Endothelial cell of umbilical vein (primary cell): ENCODE data around the gene CELF5. TPM values are rescaled to one million over a fixed set of nuclear protein-coding genes. Genes with fewer than 3 reads are reported as not detected.
A peak's percentile ranks its signal among the peaks of the same experiment; 100 is the strongest.

Experiments
- BruUV-seq: library from RNA; stranded (reverse); fragments of 400-500 nt; replicated peaks from 2 replicates; lab custom pipeline; 2021; lab: Mats Ljungman, UMichigan
- CTCF ChIA-PET: fragments of 300-600, 350-600 bp; sonication (Branson Sonifier 250); formaldehyde crosslinking; loops from one replicate; lab custom pipeline; 2021; ENCODE audit warnings: antibody characterized with exemption, inconsistent platforms; lab: Charles Lee
- POLR2A ChIA-PET: fragments of 300-600, 350-600 bp; sonication (Branson Sonifier 250); formaldehyde crosslinking; loops from one replicate; lab custom pipeline; 2021; ENCODE audit warnings: antibody characterized with exemption, inconsistent platforms; lab: Charles Lee
- DNase-seq: peaks from one replicate; pipeline ENCODE4 v3.0.0-alpha.2; 2011; ENCODE audit warnings: low read depth, low spot score
- FAIRE-seq: peaks from 2 replicates; lab custom pipeline; 2011; peaks lifted over from hg19 to GRCh38; lab: Jason Lieb, UNC
- H2AFZ ChIP-seq: 2 replicates; pipeline ENCODE4 v1.6.0; 2012; ENCODE audit warnings: low read depth, low read length, control low read depth, inconsistent platforms
- H3K27ac ChIP-seq: 2 replicates; pipeline ENCODE4 v1.5.1; 2011; ENCODE audit warnings: low read depth, mild to moderate bottlenecking, control low read depth, low read length, moderate library complexity; ENCODE audit not compliant: insufficient read depth
- H3K27me3 ChIP-seq, 2 experiments: 2 replicates each; pipeline versions ENCODE4 v1.6.0 to v1.6.1; 2011; ENCODE audit warnings: low read length in 2 of 2, mixed read lengths in 1 of 2; ENCODE audit not compliant: control insufficient read depth in 2 of 2, insufficient read depth in 2 of 2
- H3K36me3 ChIP-seq, 2 experiments: 2 replicates in 1 of 2; 3 replicates in 1 of 2; pipeline ENCODE4 v1.5.1; 2011; ENCODE audit warnings: low read length in 2 of 2, mild to moderate bottlenecking in 1 of 2, moderate library complexity in 1 of 2; ENCODE audit not compliant: control insufficient read depth in 2 of 2, insufficient read depth in 2 of 2; ENCODE audit errors: extremely low read depth in 1 of 2
- H3K4me1 ChIP-seq: 3 replicates; pipeline ENCODE4 v1.5.1; 2011; ENCODE audit warnings: mild to moderate bottlenecking, low read length; ENCODE audit not compliant: control insufficient read depth, insufficient read depth; ENCODE audit errors: extremely low read depth
- H3K4me2 ChIP-seq: 2 replicates; pipeline ENCODE4 v1.6.1; 2011; ENCODE audit warnings: low read length, control low read depth, mixed read lengths; ENCODE audit not compliant: insufficient read depth
- H3K4me3 ChIP-seq, 3 experiments: fragments of 200-600 bp in 1 of 3; sonication (generic), shearing (Covaris generic) in 1 of 3; replicated peaks in 1 of 3; 2 replicates each; pipeline ENCODE4 v1.5.1; 2011 to 2016; ENCODE audit warnings: control low read depth in 3 of 3, low read length in 3 of 3, mild to moderate bottlenecking in 2 of 3, inconsistent platforms in 1 of 3, low read depth in 1 of 3, moderate library complexity in 1 of 3; ENCODE audit not compliant: insufficient read depth in 1 of 3
- H3K79me2 ChIP-seq: 2 replicates; pipeline ENCODE4 v1.6.0; 2012; ENCODE audit warnings: low read length, inconsistent platforms; ENCODE audit not compliant: control insufficient read depth, insufficient read depth
- H3K9ac ChIP-seq: replicated peaks from 2 replicates; pipeline ENCODE3; 2011; ENCODE audit warnings: low read length, control low read depth; ENCODE audit not compliant: insufficient read depth; ENCODE audit errors: extremely low read depth
- H3K9me1 ChIP-seq: replicated peaks from 3 replicates; pipeline ENCODE4 v1.6.0; 2011; ENCODE audit warnings: mild to moderate bottlenecking, low read length; ENCODE audit not compliant: control insufficient read depth, insufficient read depth; ENCODE audit errors: extremely low read depth
- H3K9me3 ChIP-seq: replicated peaks from 2 replicates; pipeline ENCODE4 v1.5.1; 2012; ENCODE audit warnings: low read length, inconsistent platforms; ENCODE audit not compliant: control insufficient read depth, insufficient read depth
- H4K20me1 ChIP-seq: replicated peaks from 2 replicates; pipeline ENCODE3; 2011; ENCODE audit warnings: mild to moderate bottlenecking, low read length; ENCODE audit not compliant: control insufficient read depth, insufficient read depth; ENCODE audit errors: extremely low read depth
- EZH2 ChIP-seq: IDR thresholded peaks from 2 replicates; pipeline ENCODE4 v1.6.1; 2012; ENCODE audit warnings: borderline replicate concordance, low read depth, mild to moderate bottlenecking, moderate library complexity, low read length, inconsistent platforms; ENCODE audit not compliant: severe bottlenecking
- FOS ChIP-seq: IDR thresholded peaks from 2 replicates; pipeline ENCODE4 v1.6.1; 2011; ENCODE audit warnings: mild to moderate bottlenecking, low read length, moderate library complexity, borderline replicate concordance; ENCODE audit not compliant: insufficient read depth
- GATA2 ChIP-seq: IDR thresholded peaks from 2 replicates; pipeline ENCODE4 v1.7.0; 2011; ENCODE audit warnings: low read depth, mild to moderate bottlenecking, moderate library complexity, mixed read lengths, low read length; ENCODE audit not compliant: insufficient read length, insufficient read depth
- JUN ChIP-seq: IDR thresholded peaks from 2 replicates; pipeline ENCODE4 v1.6.1; 2011; ENCODE audit warnings: borderline replicate concordance, low read depth; ENCODE audit not compliant: insufficient read length, insufficient read depth
- MYC ChIP-seq: IDR thresholded peaks from one replicate; pipeline ENCODE4 v1.6.1; 2011; ENCODE audit warnings: mild to moderate bottlenecking, low read depth, low read length
- POLR2A ChIP-seq: IDR thresholded peaks from 2 replicates; pipeline ENCODE4 v1.6.1; 2012; ENCODE audit warnings: low read depth, mild to moderate bottlenecking, control low read depth, low read length
- POLR2AphosphoS5 ChIP-seq: IDR thresholded peaks from 2 replicates; pipeline ENCODE4 v1.6.1; 2012; ENCODE audit warnings: low read depth, mild to moderate bottlenecking, control low read depth, low read length, moderate library complexity; ENCODE audit not compliant: insufficient read depth
- dilution Hi-C: fragments of 300-500 bp; cut with MboI; formaldehyde crosslinking; loops from one replicate; pipeline ENCODE4 v1.15.0; 2019; ENCODE audit warnings: low sequenced_read_pairs; ENCODE audit not compliant: extremely low pct_ligation_motif_present
- intact Hi-C: fragments of 100-400 bp; cut with micrococcal nuclease; formaldehyde crosslinking; loops from one replicate; pipeline ENCODE4 v1.10.0; 2022
- polyA plus RNA-seq, 4 experiments: library from polyadenylated mRNA; depleted of rRNA in 3 of 4; stranded (reverse) in 3 of 4; unstranded in 1 of 4; fragments of >200 nt; gene quantifications; 2 replicates each; pipeline versions ENCODE4 v1.2.1 to v1.2.3, GENCODE V29; 2011 to 2012; ENCODE audit warnings: missing spikeins in 1 of 4
- total RNA-seq: library from RNA; stranded (reverse); gene quantifications from 2 replicates; pipeline ENCODE4 v1.2.3, GENCODE V29; 2021
- TF ChIP-seq, protein P1 (sequence below), 2 donors: IDR thresholded peaks; 1 replicate in 1 of 2; 2 replicates in 1 of 2; pipeline ENCODE4 v1.5.1; 2011; ENCODE audit warnings: low read length in 2 of 2, mild to moderate bottlenecking in 2 of 2, moderate library complexity in 2 of 2, control low read depth in 1 of 2, inconsistent platforms in 1 of 2, low read depth in 1 of 2; ENCODE audit not compliant: insufficient read depth in 1 of 2; ENCODE audit errors: extremely low read depth in 1 of 2
- TF ChIP-seq, protein P2 (sequence below): IDR thresholded peaks from 2 replicates; pipeline ENCODE4 v1.6.1; 2011; ENCODE audit not compliant: insufficient read depth, insufficient read length

CELF5 gene
- total and polyA plus RNA-seq, 2 donors (not counting 3 experiments of a cell fraction or from before 2014, with no cell fraction given), result not detected

DNA sequence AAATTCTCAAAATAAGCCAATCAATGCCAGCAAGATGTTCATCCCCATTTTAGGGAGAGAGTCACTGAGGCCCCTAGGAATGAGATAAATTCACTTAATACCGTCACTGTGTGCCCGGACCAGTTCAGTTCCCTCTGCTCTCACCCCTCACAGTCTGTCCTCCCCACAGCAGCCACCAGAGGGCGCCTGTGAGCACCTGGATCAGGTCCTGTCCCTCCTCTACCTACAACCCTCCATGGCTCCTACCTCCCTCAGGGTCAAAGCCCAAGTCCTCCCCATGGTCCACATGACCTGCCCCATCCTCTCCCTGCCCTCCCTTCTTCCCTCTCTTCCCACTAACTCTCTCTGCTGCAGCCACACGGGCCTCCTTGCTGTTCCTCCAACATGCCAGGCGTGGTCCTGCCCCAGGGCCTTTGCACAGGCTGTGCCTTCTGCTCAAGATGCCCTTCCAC is 100.0 kb downstream of the CELF5 start:
- DNase-seq (peak; percentile 30), FAIRE-seq (no peak)
- CTCF ChIA-PET, result interaction anchor here (1.5 to 5.0 kb wide), 6 partner anchors 19 to 162 kb away, joined by 7 to 79 read pairs (median 24); no protein-coding TSS in a partner anchor
- no peaks in the 10 kb centered on the region for H3K9me1 ChIP-seq
- no peak overlapping the region for H3K4me3 ChIP-seq
- no peaks in the 10 kb centered on the region for H3K36me3 ChIP-seq
- H3K4me1 ChIP-seq, result no peaks in the 10 kb centered on the region
- H3K27ac ChIP-seq, result no peak overlapping the region
- H3K9ac ChIP-seq, result no peak overlapping the region
- H2AFZ ChIP-seq, result no peak overlapping the region
- H3K27me3 ChIP-seq, result peaks cover 0 to 1% of the 10 kb centered on the region in 2 experiments
- intact Hi-C loops (no loop called here), dilution Hi-C loops (no loop called here)
- no peaks in the 10 kb centered on the region for H4K20me1 ChIP-seq
- H3K9me3 ChIP-seq, result no peaks in the 10 kb centered on the region
- POLR2A ChIA-PET, result no interaction called here
- no peaks in the 10 kb centered on the region for H3K79me2 ChIP-seq
- BruUV-seq, result no TSS peak
- no peak overlapping the region for H3K4me2 ChIP-seq
- TF ChIP-seq, protein P1, sequence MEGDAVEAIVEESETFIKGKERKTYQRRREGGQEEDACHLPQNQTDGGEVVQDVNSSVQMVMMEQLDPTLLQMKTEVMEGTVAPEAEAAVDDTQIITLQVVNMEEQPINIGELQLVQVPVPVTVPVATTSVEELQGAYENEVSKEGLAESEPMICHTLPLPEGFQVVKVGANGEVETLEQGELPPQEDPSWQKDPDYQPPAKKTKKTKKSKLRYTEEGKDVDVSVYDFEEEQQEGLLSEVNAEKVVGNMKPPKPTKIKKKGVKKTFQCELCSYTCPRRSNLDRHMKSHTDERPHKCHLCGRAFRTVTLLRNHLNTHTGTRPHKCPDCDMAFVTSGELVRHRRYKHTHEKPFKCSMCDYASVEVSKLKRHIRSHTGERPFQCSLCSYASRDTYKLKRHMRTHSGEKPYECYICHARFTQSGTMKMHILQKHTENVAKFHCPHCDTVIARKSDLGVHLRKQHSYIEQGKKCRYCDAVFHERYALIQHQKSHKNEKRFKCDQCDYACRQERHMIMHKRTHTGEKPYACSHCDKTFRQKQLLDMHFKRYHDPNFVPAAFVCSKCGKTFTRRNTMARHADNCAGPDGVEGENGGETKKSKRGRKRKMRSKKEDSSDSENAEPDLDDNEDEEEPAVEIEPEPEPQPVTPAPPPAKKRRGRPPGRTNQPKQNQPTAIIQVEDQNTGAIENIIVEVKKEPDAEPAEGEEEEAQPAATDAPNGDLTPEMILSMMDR (IDR thresholded peaks at IDR 0.05; ENCODE audit: extremely low read depth in 1 of 2, insufficient read depth in 1 of 2, low read depth in 1 of 2, low read length in 2 of 2), result peak; percentile 78 to 84
- no peak for TF ChIP-seq JUN
- TF ChIP-seq MYC, result no peak
- TF ChIP-seq GATA2, result no peak

DNA sequence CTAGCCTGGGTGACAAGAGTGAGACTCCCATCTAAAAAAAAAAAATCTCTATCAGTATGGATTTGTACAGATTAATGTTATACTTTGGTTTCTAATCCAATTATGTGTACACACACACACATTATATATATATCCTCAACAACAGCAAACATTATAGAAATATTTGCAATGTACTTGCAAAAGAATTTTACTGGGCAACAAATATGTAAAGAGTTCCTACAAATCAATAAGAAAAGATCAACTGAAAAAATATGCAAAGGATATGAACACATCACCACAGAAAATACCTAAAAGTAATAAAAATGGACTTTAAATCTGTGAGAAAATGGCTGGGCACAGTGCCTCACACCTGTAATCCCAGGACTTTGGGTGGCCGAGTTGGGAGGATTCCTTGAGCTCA is 101.0 kb downstream of the CELF5 start:
- no peaks in the 10 kb centered on the region for H3K9me3 ChIP-seq
- dilution Hi-C loops (no loop called here), intact Hi-C loops (no loop called here)
- CTCF ChIA-PET, result interaction anchor here (0.9 to 5.0 kb wide), 6 partner anchors 21 to 161 kb away, joined by 4 to 79 read pairs (median 24); no protein-coding TSS in a partner anchor
- TF ChIP-seq, protein P2, sequence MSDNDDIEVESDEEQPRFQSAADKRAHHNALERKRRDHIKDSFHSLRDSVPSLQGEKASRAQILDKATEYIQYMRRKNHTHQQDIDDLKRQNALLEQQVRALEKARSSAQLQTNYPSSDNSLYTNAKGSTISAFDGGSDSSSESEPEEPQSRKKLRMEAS, result no peak
- no peak for TF ChIP-seq GATA2
- no peak for TF ChIP-seq POLR2A
- TF ChIP-seq FOS, result no peak
- TF ChIP-seq POLR2AphosphoS5, result no peak
- no peak for TF ChIP-seq MYC
- no peak for TF ChIP-seq EZH2
- no peak for TF ChIP-seq JUN
- TF ChIP-seq, protein P1 (IDR thresholded peaks at IDR 0.05; ENCODE audit: extremely low read depth in 1 of 2, insufficient read depth in 1 of 2, low read depth in 1 of 2, low read length in 2 of 2), result no peak
- BruUV-seq, result no TSS peak
- H3K4me2 ChIP-seq, result no peak overlapping the region
- H3K9ac ChIP-seq, result no peak overlapping the region
- H3K4me3 ChIP-seq, result no peak overlapping the region
- FAIRE-seq, result no peak
- H3K36me3 ChIP-seq, result no peaks in the 10 kb centered on the region
- H3K27ac ChIP-seq, result no peak overlapping the region
- DNase-seq, result no peak
- H4K20me1 ChIP-seq, result no peaks in the 10 kb centered on the region
- H3K4me1 ChIP-seq, result no peaks in the 10 kb centered on the region
- H2AFZ ChIP-seq, result no peak overlapping the region
- peaks cover 0 to 1% of the 10 kb centered on the region in 2 experiments for H3K27me3 ChIP-seq
- H3K79me2 ChIP-seq, result no peaks in the 10 kb centered on the region
- POLR2A ChIA-PET, result no interaction called here
- no peaks in the 10 kb centered on the region for H3K9me1 ChIP-seq
